H9 (cell line): ENCODE measurements around the gene BTN3A1. TPM values are rescaled to one million over a fixed set of nuclear protein-coding genes. Genes with fewer than 3 reads are reported as not detected.

ENCODE experiments used
- DNase-seq: peaks from one replicate; pipeline ENCODE4 v3.0.0-alpha.2; 2017
- H2AFZ ChIP-seq: one replicate; pipeline ENCODE4 v1.6.1; 2013; ENCODE audit warnings: mild to moderate bottlenecking, low read length, control low read depth, moderate library complexity
- H2AK5ac ChIP-seq: 2 replicates; pipeline ENCODE4 v1.6.1; 2013; ENCODE audit warnings: low read length, control low read depth, mixed read lengths; ENCODE audit not compliant: insufficient read length
- H2BK120ac ChIP-seq: one replicate; pipeline ENCODE4 v1.6.1; 2013; ENCODE audit warnings: low read depth, mild to moderate bottlenecking, low read length, control low read depth, inconsistent platforms; ENCODE audit not compliant: poor library complexity, severe bottlenecking
- H2BK12ac ChIP-seq: 2 replicates; pipeline ENCODE4 v1.6.1; 2013; ENCODE audit warnings: low read length, control low read depth, mixed read lengths, low read depth; ENCODE audit not compliant: insufficient read length
- H2BK15ac ChIP-seq: 2 replicates; pipeline ENCODE4 v1.6.1; 2013; ENCODE audit warnings: low read depth, low read length, control low read depth
- H2BK20ac ChIP-seq: one replicate; pipeline ENCODE4 v1.6.1; 2013; ENCODE audit warnings: low read depth, mild to moderate bottlenecking, low read length, control low read depth, inconsistent platforms; ENCODE audit not compliant: poor library complexity, severe bottlenecking
- H2BK5ac ChIP-seq: 2 replicates; pipeline ENCODE4 v1.6.1; 2013; ENCODE audit warnings: low read length, control low read depth, mixed read lengths; ENCODE audit not compliant: insufficient read length
- H3K14ac ChIP-seq: 2 replicates; pipeline ENCODE4 v1.6.1; 2013; ENCODE audit warnings: low read length, control low read depth; ENCODE audit not compliant: insufficient read depth
- H3K18ac ChIP-seq: 2 replicates; pipeline ENCODE4 v1.6.1; 2013; ENCODE audit warnings: low read depth, mild to moderate bottlenecking, mixed read lengths, low read length, control low read depth; ENCODE audit not compliant: insufficient read length
- H3K23ac ChIP-seq: 2 replicates; pipeline ENCODE4 v1.6.1; 2013; ENCODE audit warnings: low read length, control low read depth, mixed read lengths, low read depth; ENCODE audit not compliant: insufficient read length
- H3K23me2 ChIP-seq: 2 replicates; pipeline ENCODE4 v1.6.1; 2013; ENCODE audit warnings: low read depth, mild to moderate bottlenecking, mixed read lengths, low read length, control low read depth; ENCODE audit not compliant: insufficient read length, poor library complexity, severe bottlenecking
- H3K27ac ChIP-seq: 2 replicates; pipeline ENCODE4 v1.5.1; 2013; ENCODE audit warnings: low read length, control low read depth, mixed read lengths, low read depth; ENCODE audit not compliant: insufficient read length
- H3K27me3 ChIP-seq: 2 replicates; pipeline ENCODE4 v1.6.1; 2013; ENCODE audit warnings: low read length, control low read depth, inconsistent platforms; ENCODE audit not compliant: insufficient read depth
- H3K4ac ChIP-seq: 2 replicates; pipeline ENCODE4 v1.6.1; 2013; ENCODE audit warnings: low read depth, mild to moderate bottlenecking, control low read depth, inconsistent platforms, low read length, moderate library complexity
- H3K4me1 ChIP-seq: 2 replicates; pipeline ENCODE4 v1.6.1; 2013; ENCODE audit warnings: low read length, control low read depth, inconsistent platforms; ENCODE audit not compliant: insufficient read depth
- H3K4me2 ChIP-seq: 2 replicates; pipeline ENCODE4 v1.6.1; 2013; ENCODE audit warnings: low read length, control low read depth, mixed read lengths; ENCODE audit not compliant: insufficient read length, insufficient read depth
- H3K56ac ChIP-seq: 2 replicates; pipeline ENCODE4 v1.6.1; 2013; ENCODE audit warnings: low read depth, mild to moderate bottlenecking, mixed read lengths, low read length, control low read depth; ENCODE audit not compliant: insufficient read length
- H3K79me1 ChIP-seq: 2 replicates; pipeline ENCODE4 v1.6.1; 2013; ENCODE audit warnings: low read depth, mild to moderate bottlenecking, moderate library complexity, low read length, control low read depth, inconsistent platforms; ENCODE audit not compliant: insufficient read depth, poor library complexity, severe bottlenecking
- H3K79me2 ChIP-seq: 2 replicates; pipeline ENCODE4 v1.6.1; 2013; ENCODE audit warnings: low read length, control low read depth, inconsistent platforms; ENCODE audit not compliant: insufficient read depth
- H3K9ac ChIP-seq: 2 replicates; pipeline ENCODE4 v1.6.1; 2013; ENCODE audit warnings: low read length, control low read depth, mixed read lengths; ENCODE audit not compliant: insufficient read length; ENCODE audit errors: extremely low read depth
- H3K9me3 ChIP-seq: one replicate; pipeline ENCODE4 v1.6.1; 2013; ENCODE audit warnings: low read depth, low read length, inconsistent platforms; ENCODE audit not compliant: control insufficient read depth
- H3T11ph ChIP-seq: one replicate; pipeline ENCODE4 v1.6.1; 2013; ENCODE audit warnings: mild to moderate bottlenecking, low read length, control low read depth, inconsistent platforms
- H4K20me1 ChIP-seq: one replicate; pipeline ENCODE4 v1.6.1; 2013; ENCODE audit not compliant: control insufficient read depth, insufficient read length, insufficient read depth
- H4K5ac ChIP-seq: 2 replicates; pipeline ENCODE4 v1.6.1; 2013; ENCODE audit warnings: low read depth, mild to moderate bottlenecking, mixed read lengths, low read length, control low read depth; ENCODE audit not compliant: insufficient read length
- H4K8ac ChIP-seq: replicated peaks from 2 replicates; pipeline ENCODE4 v1.6.1; 2013; ENCODE audit warnings: low read length, control low read depth, mixed read lengths, low read depth; ENCODE audit not compliant: insufficient read length
- H4K91ac ChIP-seq: 2 replicates; pipeline ENCODE4 v1.6.1; 2013; ENCODE audit warnings: low read depth, mild to moderate bottlenecking, moderate library complexity, mixed read lengths, low read length, control low read depth; ENCODE audit not compliant: insufficient read length
- H3K27ac Mint-ChIP-seq, 3 experiments: 2 replicates in 2 of 3; 3 replicates in 1 of 3; pipeline ENCODE4 v1.8.0; 2020 to 2021; ENCODE audit warnings: mixed read lengths in 3 of 3, mild to moderate bottlenecking in 1 of 3, moderate library complexity in 1 of 3
- H3K27me3 Mint-ChIP-seq: 2 replicates; pipeline ENCODE4 v1.8.0; 2021; ENCODE audit warnings: low read depth, mild to moderate bottlenecking, moderate library complexity, mixed read lengths
- H3K36me3 Mint-ChIP-seq, 3 experiments: 2 replicates in 2 of 3; 3 replicates in 1 of 3; pipeline ENCODE4 v1.8.0; 2020 to 2021; ENCODE audit warnings: low read depth in 3 of 3, mixed read lengths in 3 of 3; ENCODE audit not compliant: insufficient read depth in 1 of 3
- H3K4me1 Mint-ChIP-seq, 2 experiments: 2 replicates each; pipeline ENCODE4 v1.8.0; 2020; ENCODE audit warnings: mixed read lengths in 2 of 2
- H3K4me3 Mint-ChIP-seq, 2 experiments: 2 replicates in 1 of 2; 3 replicates in 1 of 2; pipeline ENCODE4 v1.8.0; 2020 to 2021; ENCODE audit warnings: mild to moderate bottlenecking in 2 of 2, mixed read lengths in 2 of 2, moderate library complexity in 1 of 2
- H3K9me3 Mint-ChIP-seq, 2 experiments: 2 replicates in 1 of 2; 3 replicates in 1 of 2; pipeline ENCODE4 v1.8.0; 2020; ENCODE audit warnings: mild to moderate bottlenecking in 2 of 2, mixed read lengths in 2 of 2, moderate library complexity in 1 of 2
- WGBS: extraction: QIAGEN DNeasy Blood & Tissue Kit; methylation state at CpG from one replicate; pipeline ENCODE4 v1.1.7; 2013; ENCODE audit warnings: missing lambda C conversion rate, low lambda C conversion rate, mixed read lengths; ENCODE audit not compliant: insufficient read length; ENCODE audit errors: extremely low coverage; 5-methylcytosine and 5-hydroxymethylcytosine counted together
- total RNA-seq: library from RNA; stranded (reverse); gene quantifications from 2 replicates; pipeline ENCODE4 v1.2.1, GENCODE V29; 2021
- TF ChIP-seq, protein P1 (sequence below): fragments of 200-600 bp; sonication (generic); conservative IDR thresholded peaks from 3 replicates; pipeline ENCODE4 v1.8.0; 2021; ENCODE audit warnings: antibody characterized with exemption, mild to moderate bottlenecking

The BTN3A1 gene
- total RNA-seq, 1 experiment from 2014 or later: 2.5 TPM

DNA sequence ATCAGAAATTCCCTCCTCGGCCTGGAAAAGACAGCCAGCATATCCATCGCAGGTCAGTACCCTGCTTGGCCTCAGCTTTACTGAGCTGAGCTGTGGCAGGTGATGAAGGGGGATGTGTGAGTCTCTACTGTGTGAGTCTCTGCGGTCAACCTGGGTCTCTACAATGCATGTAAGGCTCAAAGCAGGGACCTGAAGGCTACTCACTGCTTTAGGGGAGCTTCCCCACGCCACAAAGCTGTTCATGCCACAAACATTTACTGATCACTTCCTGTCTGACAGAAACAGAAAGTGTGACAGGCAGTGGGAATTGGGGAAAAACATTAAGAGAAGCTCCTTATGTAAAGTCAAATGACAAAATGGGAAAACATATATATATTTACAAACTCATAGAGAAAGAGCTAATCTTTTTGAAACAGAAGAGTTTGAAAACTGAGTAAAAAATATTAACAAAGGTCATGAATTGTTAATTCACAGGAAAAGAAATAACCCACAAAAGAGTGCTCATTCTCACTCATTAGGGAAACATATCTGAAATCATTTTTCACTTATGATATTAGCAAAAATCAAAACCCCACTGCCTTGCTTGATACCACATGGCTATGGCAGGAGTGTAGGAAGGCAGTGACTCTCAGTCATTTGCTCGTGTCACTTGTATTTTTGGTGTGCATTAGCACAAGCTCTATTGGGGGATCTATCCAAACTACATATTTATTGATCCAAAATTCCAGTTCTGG is 44.0 kb downstream of the BTN3A1 start:
- no peaks in the 10 kb centered on the region for H4K20me1 ChIP-seq
- no peak overlapping the region for H3K56ac ChIP-seq
- H3K9ac ChIP-seq: no peak overlapping the region
- no peak overlapping the region for H2BK5ac ChIP-seq
- no peak overlapping the region for H3K4ac ChIP-seq
- H3T11ph ChIP-seq: no peak overlapping the region
- no peak overlapping the region for H2AK5ac ChIP-seq
- no peak overlapping the region for H3K27ac ChIP-seq
- no CpG with 5 or more reads among the region's 5 CpGs for WGBS
- Mint-ChIP-seq H3K4me1 (no peaks in the 10 kb centered on the region; a peak in 1 of 4 replicates), H3K9me3 (no peaks in the 10 kb centered on the region), H3K27me3 (peaks cover 5% of the 10 kb centered on the region), H3K36me3 (no peaks in the 10 kb centered on the region), H3K4me3 (no peak overlapping the region), H3K27ac (no peak overlapping the region)
- H3K23me2 ChIP-seq: no peaks in the 10 kb centered on the region
- no peak overlapping the region for H2AFZ ChIP-seq
- H3K79me2 ChIP-seq: no peaks in the 10 kb centered on the region
- no peak overlapping the region for H4K91ac ChIP-seq
- no peak overlapping the region for H4K8ac ChIP-seq
- H3K9me3 ChIP-seq: no peaks in the 10 kb centered on the region
- TF ChIP-seq, protein P1, sequence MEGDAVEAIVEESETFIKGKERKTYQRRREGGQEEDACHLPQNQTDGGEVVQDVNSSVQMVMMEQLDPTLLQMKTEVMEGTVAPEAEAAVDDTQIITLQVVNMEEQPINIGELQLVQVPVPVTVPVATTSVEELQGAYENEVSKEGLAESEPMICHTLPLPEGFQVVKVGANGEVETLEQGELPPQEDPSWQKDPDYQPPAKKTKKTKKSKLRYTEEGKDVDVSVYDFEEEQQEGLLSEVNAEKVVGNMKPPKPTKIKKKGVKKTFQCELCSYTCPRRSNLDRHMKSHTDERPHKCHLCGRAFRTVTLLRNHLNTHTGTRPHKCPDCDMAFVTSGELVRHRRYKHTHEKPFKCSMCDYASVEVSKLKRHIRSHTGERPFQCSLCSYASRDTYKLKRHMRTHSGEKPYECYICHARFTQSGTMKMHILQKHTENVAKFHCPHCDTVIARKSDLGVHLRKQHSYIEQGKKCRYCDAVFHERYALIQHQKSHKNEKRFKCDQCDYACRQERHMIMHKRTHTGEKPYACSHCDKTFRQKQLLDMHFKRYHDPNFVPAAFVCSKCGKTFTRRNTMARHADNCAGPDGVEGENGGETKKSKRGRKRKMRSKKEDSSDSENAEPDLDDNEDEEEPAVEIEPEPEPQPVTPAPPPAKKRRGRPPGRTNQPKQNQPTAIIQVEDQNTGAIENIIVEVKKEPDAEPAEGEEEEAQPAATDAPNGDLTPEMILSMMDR: no peak
- H2BK12ac ChIP-seq: no peak overlapping the region
- no peaks in the 10 kb centered on the region for H3K4me1 ChIP-seq
- no peaks in the 10 kb centered on the region for H3K79me1 ChIP-seq
- no peak overlapping the region for H4K5ac ChIP-seq
- DNase-seq: no peak
- H2BK20ac ChIP-seq: no peak overlapping the region
- no peak overlapping the region for H2BK120ac ChIP-seq
- H3K4me2 ChIP-seq: no peak overlapping the region
- H3K14ac ChIP-seq: no peak overlapping the region
- H3K18ac ChIP-seq: no peak overlapping the region
- no peaks in the 10 kb centered on the region for H3K27me3 ChIP-seq
- H2BK15ac ChIP-seq: no peak overlapping the region
- H3K23ac ChIP-seq: no peak overlapping the region
